C4-2B (cell line): ENCODE results near the gene SLC35A3.
"Not testable (repeated sequence)": the region's sequence is repeated elsewhere in the genome, so short reads cannot be mapped to it uniquely, and the experiment has no call there.

Experiments
- H3K27ac ChIP-seq: fragments of 450-650 bp; 2 replicates; pipeline ENCODE4 v1.5.1; 2017
- CTCF ChIP-seq: fragments of 450-650 bp; conservative IDR thresholded peaks from 2 replicates; pipeline ENCODE4 v1.5.1; 2017; ENCODE audit warnings: mild to moderate bottlenecking
- ZFX ChIP-seq: fragments of 450-650 bp; IDR thresholded peaks from 2 replicates; pipeline ENCODE4 v1.6.1; 2017

SLC35A3 gene

GRCh38 chr1:99945174-99945573, 24.6 kb upstream of the SLC35A3 start:
- H3K27ac ChIP-seq: no peak overlapping the region
- no peak for TF ChIP-seq ZFX
- no peak for TF ChIP-seq CTCF

- H3K27ac ChIP-seq: no peak overlapping the region
- TF ChIP-seq CTCF: no peak
- TF ChIP-seq ZFX: no peak
These were observed 19.3 kb upstream of the SLC35A3 start for GRCh38 chr1:99950486-99950885.

GRCh38 chr1:99952522-99952921, 17.3 kb upstream of the SLC35A3 start:
- no peak overlapping the region for H3K27ac ChIP-seq
- TF ChIP-seq CTCF (no peak), ZFX (no peak)

GRCh38 chr1:99955375-99955774, 14.4 kb upstream of the SLC35A3 start:
- TF ChIP-seq CTCF: no peak
- no peak for TF ChIP-seq ZFX
- no peak overlapping the region for H3K27ac ChIP-seq

- TF ChIP-seq CTCF: no peak
- no peak for TF ChIP-seq ZFX
- no peak overlapping the region for H3K27ac ChIP-seq
These were observed 13.0 kb upstream of the SLC35A3 start for GRCh38 chr1:99956755-99957154.

GRCh38 chr1:99957818-99958217, 12.0 kb upstream of the SLC35A3 start:
- no peak overlapping the region for H3K27ac ChIP-seq
- TF ChIP-seq ZFX: no peak
- TF ChIP-seq CTCF: no peak

- H3K27ac ChIP-seq: not testable (repeated sequence)
These were observed 10.5 kb upstream of the SLC35A3 start for GRCh38 chr1:99959189-99959705.

- not testable (repeated sequence) for H3K27ac ChIP-seq
These were observed 9.5 kb upstream of the SLC35A3 start for GRCh38 chr1:99960260-99960659.
